Adipocyte (in vitro differentiated cells): ENCODE data around the gene RPSA.
A peak's percentile ranks its signal among the peaks of the same experiment; 100 is the strongest.

Experiments
- DNase-seq: peaks from one replicate; pipeline ENCODE4 v3.0.0-alpha.2; 2015; ENCODE audit warnings: low read depth
- H3K27me3 ChIP-seq: replicated peaks from 2 replicates; pipeline ENCODE4 v1.7.0; 2013; ENCODE audit warnings: mild to moderate bottlenecking, low read length, moderate library complexity; ENCODE audit not compliant: control insufficient read depth, insufficient read depth
- H3K36me3 ChIP-seq: 2 replicates; pipeline ENCODE4 v1.7.0; 2013; ENCODE audit warnings: low read length, mild to moderate bottlenecking, moderate library complexity; ENCODE audit not compliant: control insufficient read depth, insufficient read depth, severe bottlenecking
- H3K4me1 ChIP-seq: 2 replicates; pipeline ENCODE4 v1.7.0; 2013; ENCODE audit warnings: mild to moderate bottlenecking, low read length, moderate library complexity; ENCODE audit not compliant: control insufficient read depth, insufficient read depth
- H3K4me3 ChIP-seq: 2 replicates; pipeline ENCODE4 v1.7.0; 2013; ENCODE audit warnings: mild to moderate bottlenecking, low read length, moderate library complexity
- H3K9ac ChIP-seq: 2 replicates; pipeline ENCODE4 v1.7.0; 2013; ENCODE audit warnings: mild to moderate bottlenecking, low read length, moderate library complexity
- H3K9me3 ChIP-seq: 2 replicates; pipeline ENCODE4 v1.7.0; 2013; ENCODE audit warnings: mild to moderate bottlenecking, low read length, moderate library complexity; ENCODE audit not compliant: control insufficient read depth

Gene RPSA

GRCh38 chr3:39426312-39426711 lies 19.8 kb downstream of the RPSA start:
- no peak overlapping the region for H3K9ac ChIP-seq
- H3K4me3 ChIP-seq = no peak overlapping the region
- no peaks in the 10 kb centered on the region for H3K9me3 ChIP-seq
- no peaks in the 10 kb centered on the region for H3K27me3 ChIP-seq
- peak; percentile 34 for DNase-seq
- no peaks in the 10 kb centered on the region for H3K4me1 ChIP-seq
- H3K36me3 ChIP-seq = no peaks in the 10 kb centered on the region

DNA sequence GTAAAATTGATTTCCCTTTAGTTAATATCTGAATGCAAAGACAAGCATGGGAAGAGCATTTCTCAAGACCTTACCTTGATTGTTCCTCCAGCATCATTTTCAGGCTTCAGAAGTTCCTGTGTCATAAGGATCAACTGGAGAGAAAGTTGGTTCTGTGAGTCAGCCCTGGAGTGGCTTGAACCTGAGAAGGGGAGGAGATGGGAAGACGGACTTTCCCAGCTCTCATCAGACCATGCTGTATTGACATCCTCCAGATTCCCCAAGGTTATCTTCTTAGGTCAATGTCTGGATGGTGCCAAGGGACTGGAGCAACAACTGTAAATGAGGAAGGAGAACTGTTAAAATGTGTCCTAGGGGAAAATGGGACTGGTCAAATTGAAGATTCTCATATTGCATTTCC lies 21.0 kb downstream of the RPSA start:
- Histone ChIP-seq H3K9me3 (no peaks in the 10 kb centered on the region), H3K27me3 (no peaks in the 10 kb centered on the region), H3K4me3 (no peak overlapping the region), H3K4me1 (no peaks in the 10 kb centered on the region), H3K36me3 (no peaks in the 10 kb centered on the region), H3K9ac (no peak overlapping the region)
- no peak for DNase-seq

DNA sequence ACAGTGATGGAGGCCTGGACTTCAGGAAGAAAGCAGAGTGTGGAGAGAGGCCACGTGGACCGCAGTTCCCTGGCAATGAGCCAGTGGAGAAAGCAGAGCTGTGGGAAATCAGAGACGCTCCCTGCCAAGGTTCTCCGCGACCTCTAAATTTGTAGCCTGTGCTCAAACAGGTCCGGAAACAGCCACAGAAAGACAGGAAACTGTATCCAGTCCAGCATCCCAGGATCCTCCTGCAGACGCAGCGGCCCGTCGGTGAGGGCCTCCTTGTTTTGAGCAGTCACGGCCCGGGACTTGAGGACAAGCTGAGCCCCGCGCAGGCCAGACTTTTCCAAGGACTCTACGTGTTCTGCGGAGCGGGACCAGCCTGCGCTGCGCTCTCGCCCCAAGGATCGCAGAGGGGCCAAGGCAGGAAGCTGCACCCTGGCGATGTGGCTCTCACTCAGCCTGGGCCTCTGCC lies 22.3 kb downstream of the RPSA start:
- Histone ChIP-seq H3K4me1 (peaks cover 6% of the 10 kb centered on the region), H3K9me3 (no peaks in the 10 kb centered on the region), H3K27me3 (no peaks in the 10 kb centered on the region), H3K4me3 (no peak overlapping the region), H3K9ac (no peak overlapping the region), H3K36me3 (no peaks in the 10 kb centered on the region)
- no peak for DNase-seq

DNA sequence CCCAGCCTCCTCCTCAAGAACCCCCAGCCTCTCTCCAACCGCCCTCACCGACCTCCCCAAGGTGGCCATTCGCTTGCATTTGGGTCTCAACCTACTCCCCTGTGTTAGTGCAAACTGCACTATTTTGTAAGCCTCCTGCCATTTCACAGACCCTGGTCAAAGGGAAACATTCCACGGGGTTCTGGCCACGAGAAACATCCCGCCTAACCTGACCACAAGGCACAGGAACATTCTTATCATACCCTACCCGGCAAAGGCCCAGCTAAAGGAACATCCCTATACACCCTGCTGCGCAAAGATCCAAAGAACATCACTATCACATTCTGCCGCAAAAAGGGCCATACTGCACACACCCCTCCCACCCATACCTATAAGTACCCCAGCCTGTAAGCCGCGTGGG lies 22.9 kb downstream of the RPSA start:
- DNase-seq = no peak
- no peaks in the 10 kb centered on the region for H3K9me3 ChIP-seq
- H3K36me3 ChIP-seq = no peaks in the 10 kb centered on the region
- H3K4me1 ChIP-seq = peaks cover 12% of the 10 kb centered on the region
- H3K4me3 ChIP-seq = no peak overlapping the region
- H3K27me3 ChIP-seq = no peaks in the 10 kb centered on the region
- H3K9ac ChIP-seq = no peak overlapping the region

DNA sequence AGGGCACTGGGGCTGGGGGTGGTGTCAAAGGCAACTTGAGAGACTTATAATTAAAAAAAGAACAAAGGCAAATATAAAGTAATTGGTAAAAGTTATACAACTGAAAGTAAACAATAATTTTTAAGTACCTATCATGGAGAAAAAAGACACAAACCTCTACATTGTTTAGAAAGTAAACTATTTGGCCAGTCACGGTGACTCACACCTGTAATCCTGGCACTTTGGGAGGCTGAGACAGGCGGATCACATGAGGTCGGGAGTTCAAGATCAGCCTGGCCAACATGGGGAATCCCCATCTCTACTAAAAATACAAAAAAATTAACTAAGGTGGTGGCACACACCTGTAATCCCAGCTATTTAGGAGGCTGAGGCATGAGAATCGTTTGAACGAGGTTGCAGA lies 25.8 kb downstream of the RPSA start:
- peaks cover 12% of the 10 kb centered on the region for H3K4me1 ChIP-seq
- no peaks in the 10 kb centered on the region for H3K36me3 ChIP-seq
- H3K9me3 ChIP-seq = no peaks in the 10 kb centered on the region
- no peak for DNase-seq
- no peak overlapping the region for H3K4me3 ChIP-seq
- H3K9ac ChIP-seq = no peak overlapping the region
- H3K27me3 ChIP-seq = no peaks in the 10 kb centered on the region

DNA sequence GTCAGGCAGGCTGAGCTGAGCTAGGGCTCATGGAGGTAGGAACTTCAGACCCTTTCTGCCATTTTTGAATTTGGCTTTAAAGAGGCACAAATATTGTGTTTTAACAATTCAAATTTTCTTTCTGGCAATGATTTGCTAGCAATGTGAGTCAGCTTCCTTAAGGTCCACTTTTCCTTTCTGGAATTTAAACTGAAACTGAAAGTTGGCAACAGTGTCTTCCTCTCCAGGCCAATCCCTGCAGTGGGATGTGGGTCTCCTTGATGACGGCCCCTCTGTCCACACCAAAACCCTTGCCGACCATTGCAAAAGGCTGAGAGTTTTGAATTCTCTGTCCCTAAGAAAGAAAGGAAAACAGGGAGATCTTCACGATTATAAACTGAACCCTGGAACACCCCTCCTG lies 27.1 kb downstream of the RPSA start:
- Histone ChIP-seq H3K9ac (peak overlapping the region; percentile 21), H3K36me3 (no peaks in the 10 kb centered on the region), H3K27me3 (no peaks in the 10 kb centered on the region), H3K9me3 (no peaks in the 10 kb centered on the region), H3K4me1 (peaks cover 12% of the 10 kb centered on the region), H3K4me3 (peak overlapping the region; percentile 31)
- peak; percentile 61 for DNase-seq

DNA sequence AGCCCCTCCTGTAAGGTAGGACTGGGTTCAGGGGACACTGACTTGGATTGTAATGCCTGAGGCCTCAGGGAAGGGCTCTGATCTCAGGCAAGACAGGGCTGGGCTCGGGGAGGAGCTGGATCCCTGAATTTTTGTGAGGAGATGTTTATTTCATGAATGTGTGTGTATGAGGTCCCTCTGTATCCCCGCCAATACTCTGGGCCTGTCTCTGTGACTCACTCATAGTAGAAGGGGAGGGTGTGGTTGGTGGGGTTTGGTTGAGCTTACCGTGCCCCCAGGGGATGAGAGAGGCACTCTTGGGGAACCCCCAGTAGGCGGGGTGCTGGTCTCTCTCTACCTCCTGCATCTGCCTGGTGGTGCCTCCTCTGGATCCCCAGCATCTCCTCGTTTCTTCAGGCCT lies 28.1 kb downstream of the RPSA start:
- Histone ChIP-seq H3K4me1 (peaks cover 12% of the 10 kb centered on the region), H3K9me3 (no peaks in the 10 kb centered on the region), H3K9ac (no peak overlapping the region), H3K27me3 (no peaks in the 10 kb centered on the region), H3K4me3 (no peak overlapping the region), H3K36me3 (no peaks in the 10 kb centered on the region)
- no peak for DNase-seq

GRCh38 chr3:39435006-39435748 lies 28.7 kb downstream of the RPSA start:
- Histone ChIP-seq H3K4me1 (peaks cover 12% of the 10 kb centered on the region), H3K27me3 (no peaks in the 10 kb centered on the region), H3K9me3 (no peaks in the 10 kb centered on the region), H3K4me3 (no peak overlapping the region), H3K36me3 (no peaks in the 10 kb centered on the region), H3K9ac (no peak overlapping the region)
- no peak for DNase-seq

- H3K4me1 ChIP-seq = peaks cover 15% of the 10 kb centered on the region
- no peaks in the 10 kb centered on the region for H3K27me3 ChIP-seq
- no peak for DNase-seq
- no peaks in the 10 kb centered on the region for H3K36me3 ChIP-seq
- H3K9ac ChIP-seq = no peak overlapping the region
- H3K4me3 ChIP-seq = no peak overlapping the region
- no peaks in the 10 kb centered on the region for H3K9me3 ChIP-seq
These were observed 32.4 kb downstream of the RPSA start for GRCh38 chr3:39438880-39439279.

GRCh38 chr3:39440316-39440715 lies 33.8 kb downstream of the RPSA start:
- H3K9ac ChIP-seq = no peak overlapping the region
- no peak for DNase-seq
- H3K4me1 ChIP-seq = peaks cover 10% of the 10 kb centered on the region
- no peaks in the 10 kb centered on the region for H3K9me3 ChIP-seq
- H3K4me3 ChIP-seq = no peak overlapping the region
- H3K36me3 ChIP-seq = no peaks in the 10 kb centered on the region
- no peaks in the 10 kb centered on the region for H3K27me3 ChIP-seq

- H3K27me3 ChIP-seq = no peaks in the 10 kb centered on the region
- no peaks in the 10 kb centered on the region for H3K36me3 ChIP-seq
- H3K4me1 ChIP-seq = peaks cover 12% of the 10 kb centered on the region
- no peak for DNase-seq
- no peaks in the 10 kb centered on the region for H3K9me3 ChIP-seq
- H3K9ac ChIP-seq = no peak overlapping the region
- H3K4me3 ChIP-seq = no peak overlapping the region
These were observed 37.0 kb downstream of the RPSA start for GRCh38 chr3:39443530-39443929.

DNA sequence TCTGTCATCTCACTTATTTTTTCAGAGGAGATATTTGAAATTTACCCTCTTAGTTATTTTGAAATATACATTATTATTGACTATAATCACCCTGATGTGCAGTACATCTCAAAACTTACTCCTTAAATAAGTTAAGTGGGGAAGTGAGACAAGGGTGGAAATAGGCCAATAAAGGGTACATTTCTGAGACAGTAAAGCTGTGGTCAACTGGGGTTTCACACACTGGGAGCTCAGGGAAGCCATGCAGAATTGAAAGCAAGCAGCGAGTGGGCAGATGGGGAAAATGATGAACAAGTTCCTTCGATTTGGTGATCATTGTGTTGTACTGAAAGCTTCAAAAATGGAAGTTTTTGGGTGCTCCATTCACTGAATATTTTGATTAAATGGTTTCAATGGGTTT lies 39.4 kb downstream of the RPSA start:
- H3K27me3 ChIP-seq = no peaks in the 10 kb centered on the region
- no peaks in the 10 kb centered on the region for H3K9me3 ChIP-seq
- peaks cover 12% of the 10 kb centered on the region for H3K4me1 ChIP-seq
- no peak overlapping the region for H3K9ac ChIP-seq
- DNase-seq = no peak
- H3K4me3 ChIP-seq = no peak overlapping the region
- H3K36me3 ChIP-seq = no peaks in the 10 kb centered on the region
